Activated T-cell treated with anti-CD3 and anti-CD28 coated beads, Interleukin-2, amount 50 U/mL, for 72 hours (primary cell): Measurements from ENCODE around the gene PLEKHA6. TPM values are rescaled to one million over a fixed set of nuclear protein-coding genes. Genes with fewer than 3 reads are reported as not detected.

Experiments
- ATAC-seq, 2 donors: fragments of 150-1000 bp; cut with Tn5 transposase; replicated peaks in 1 of 2; 2 replicates each; pipeline ENCODE4 v1.10.0; 2021; ENCODE audit warnings: moderate library complexity in 2 of 2, mild to moderate bottlenecking in 1 of 2
- DNase-seq, 2 donors: peaks; one replicate each; pipeline ENCODE4 v3.0.0; 2021 to 2022; ENCODE audit warnings: mixed read lengths in 1 of 2
- H3K27ac Mint-ChIP-seq: one replicate; pipeline ENCODE4 v1.8.0; 2022; ENCODE audit warnings: mild to moderate bottlenecking, moderate library complexity, mixed read lengths
- H3K27me3 Mint-ChIP-seq: one replicate; pipeline ENCODE4 v1.8.0; 2022; ENCODE audit warnings: low read depth, mixed read lengths
- H3K36me3 Mint-ChIP-seq, 2 donors: one replicate each; pipeline ENCODE4 v1.8.0; 2022; ENCODE audit warnings: mixed read lengths in 2 of 2, mild to moderate bottlenecking in 1 of 2; ENCODE audit not compliant: insufficient read depth in 2 of 2
- H3K4me1 Mint-ChIP-seq: one replicate; pipeline ENCODE4 v1.8.0; 2022; ENCODE audit warnings: low read depth, mixed read lengths
- H3K4me3 Mint-ChIP-seq, 2 donors: one replicate each; pipeline ENCODE4 v1.8.0; 2022; ENCODE audit warnings: mild to moderate bottlenecking in 2 of 2, mixed read lengths in 2 of 2, moderate library complexity in 2 of 2
- H3K9me3 Mint-ChIP-seq, 2 donors: one replicate each; pipeline ENCODE4 v1.8.0; 2022; ENCODE audit warnings: mixed read lengths in 2 of 2
- total RNA-seq, 2 donors: library from RNA; stranded (reverse); gene quantifications; one replicate each; pipeline ENCODE4 v1.2.3, GENCODE V29; 2022

The PLEKHA6 gene
- total RNA-seq, 2 donors from 2014 or later = 0.31 to 3.4 TPM

DNA sequence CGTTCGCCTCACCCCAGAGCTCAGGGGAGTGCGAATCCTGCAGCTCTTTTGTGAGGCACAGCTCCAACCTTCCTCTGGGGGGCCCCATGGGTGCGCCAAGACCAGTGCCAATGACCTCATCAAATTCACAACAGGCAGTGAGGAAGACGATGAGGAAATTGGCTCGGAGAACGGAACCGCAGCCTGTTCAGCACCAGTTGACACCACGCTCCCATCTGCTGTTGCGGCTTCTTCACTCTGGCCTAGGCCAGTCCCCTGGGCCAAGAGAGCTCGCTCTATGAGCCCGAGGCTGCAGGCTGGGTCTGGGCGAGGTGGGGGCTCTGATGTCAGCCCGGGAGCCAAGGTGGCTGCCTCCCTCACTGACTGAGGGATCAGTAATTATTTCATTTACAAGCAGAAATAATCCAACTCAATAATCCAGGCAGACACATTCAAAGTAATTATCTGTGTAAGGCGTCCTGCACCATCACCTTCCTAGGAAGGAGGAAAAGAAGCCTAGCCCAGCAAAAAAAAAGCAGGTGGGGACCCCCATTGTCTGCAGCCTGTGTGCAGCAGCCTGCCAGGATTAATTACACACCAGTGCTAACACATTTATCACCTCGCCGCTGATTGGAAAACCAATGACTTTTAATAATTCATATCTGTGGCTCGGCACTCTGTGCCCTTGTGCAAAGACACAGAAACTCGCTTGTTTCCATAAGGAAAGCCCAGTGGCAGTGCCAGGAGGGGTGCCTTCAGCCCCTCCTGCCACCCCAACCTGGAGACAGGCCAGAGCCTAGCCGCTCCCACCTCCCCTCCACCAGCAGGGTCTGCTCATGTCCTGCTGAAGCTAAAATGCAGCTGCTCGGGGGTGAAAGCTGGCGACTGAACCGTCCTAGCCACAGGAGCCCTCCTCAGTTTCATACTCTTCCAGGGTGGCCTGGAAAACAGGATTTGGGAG is 1.9 kb downstream of the PLEKHA6 start:
- Mint-ChIP-seq H3K27me3 (peaks cover 16% of the 10 kb centered on the region), H3K4me1 (peaks cover 11% of the 10 kb centered on the region), H3K4me3 (no peak overlapping the region), H3K9me3 (no peaks in the 10 kb centered on the region), H3K36me3 (no peaks in the 10 kb centered on the region), H3K27ac (no peak overlapping the region)
- DNase-seq (no peak), ATAC-seq (no peak)

DNA sequence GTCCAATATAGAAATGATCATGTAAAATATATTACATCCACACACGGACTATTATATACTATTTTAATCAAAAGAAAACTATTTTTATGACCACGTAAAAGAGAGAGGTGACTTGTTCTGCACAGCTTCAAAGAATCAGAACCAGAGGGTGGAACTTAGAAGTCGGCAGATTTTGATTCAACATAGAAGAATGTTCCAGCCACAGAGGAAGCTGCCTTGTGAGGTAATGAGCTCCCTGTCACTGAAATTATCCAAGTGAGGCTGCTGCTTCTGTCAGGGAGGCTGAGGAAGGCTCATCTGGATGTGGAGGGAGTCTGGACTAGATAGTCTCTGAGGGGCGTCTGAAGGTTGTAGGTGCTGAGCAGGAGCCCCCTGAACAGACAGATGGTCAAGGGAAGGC is 2.7 kb downstream of the PLEKHA6 start:
- no peak overlapping the region for H3K4me3 Mint-ChIP-seq
- no peak for DNase-seq
- no peaks in the 10 kb centered on the region for H3K36me3 Mint-ChIP-seq
- ATAC-seq = no peak
- H3K9me3 Mint-ChIP-seq = no peaks in the 10 kb centered on the region
- peaks cover 8% of the 10 kb centered on the region for H3K27me3 Mint-ChIP-seq
- H3K4me1 Mint-ChIP-seq = peaks cover 5% of the 10 kb centered on the region
- no peak overlapping the region for H3K27ac Mint-ChIP-seq

- Mint-ChIP-seq H3K36me3 (no peaks in the 10 kb centered on the region), H3K27ac (no peak overlapping the region), H3K4me1 (peaks cover 5% of the 10 kb centered on the region), H3K9me3 (no peaks in the 10 kb centered on the region), H3K4me3 (no peak overlapping the region), H3K27me3 (peaks cover 8% of the 10 kb centered on the region)
- ATAC-seq (no peak), DNase-seq (no peak)
These were observed 3.8 kb downstream of the PLEKHA6 start for GRCh38 chr1:204355913-204356312.

- no peak for ATAC-seq
- Mint-ChIP-seq H3K4me3 (no peak overlapping the region), H3K27ac (no peak overlapping the region), H3K36me3 (no peaks in the 10 kb centered on the region), H3K27me3 (peaks cover 8% of the 10 kb centered on the region), H3K9me3 (no peaks in the 10 kb centered on the region), H3K4me1 (peaks cover under 1% of the 10 kb centered on the region)
- DNase-seq = no peak
These were observed 5.2 kb downstream of the PLEKHA6 start for GRCh38 chr1:204354579-204354978.

GRCh38 chr1:204353213-204353910 is 6.4 kb downstream of the PLEKHA6 start:
- Mint-ChIP-seq H3K4me1 (no peaks in the 10 kb centered on the region), H3K27me3 (no peaks in the 10 kb centered on the region), H3K4me3 (no peak overlapping the region), H3K36me3 (no peaks in the 10 kb centered on the region), H3K27ac (no peak overlapping the region), H3K9me3 (no peaks in the 10 kb centered on the region)
- ATAC-seq (no peak), DNase-seq (no peak)

- no peak overlapping the region for H3K4me3 Mint-ChIP-seq
- DNase-seq (no peak), ATAC-seq (peak in 1 of 2 donors; percentile 39)
- no peaks in the 10 kb centered on the region for H3K27me3 Mint-ChIP-seq
- H3K36me3 Mint-ChIP-seq = no peaks in the 10 kb centered on the region
- no peaks in the 10 kb centered on the region for H3K9me3 Mint-ChIP-seq
- H3K4me1 Mint-ChIP-seq = no peaks in the 10 kb centered on the region
- no peak overlapping the region for H3K27ac Mint-ChIP-seq
These were observed 8.7 kb downstream of the PLEKHA6 start for GRCh38 chr1:204350857-204351573.

- H3K9me3 Mint-ChIP-seq = no peaks in the 10 kb centered on the region
- no peak for ATAC-seq
These were observed 9.4 kb downstream of the PLEKHA6 start for GRCh38 chr1:204350312-204350711.

GRCh38 chr1:204349602-204350001 is 10.1 kb downstream of the PLEKHA6 start:
- Mint-ChIP-seq H3K36me3 (no peaks in the 10 kb centered on the region), H3K27me3 (peaks cover 6% of the 10 kb centered on the region), H3K4me3 (no peak overlapping the region), H3K27ac (no peak overlapping the region), H3K9me3 (no peaks in the 10 kb centered on the region), H3K4me1 (peaks cover 7% of the 10 kb centered on the region)
- no peak for ATAC-seq
- no peak for DNase-seq

More at GRCh38 chr1:204350312-204350711, 9.4 kb downstream of the PLEKHA6 start:
- no peak for DNase-seq
- peaks cover 6% of the 10 kb centered on the region for H3K4me1 Mint-ChIP-seq
- peaks cover 4% of the 10 kb centered on the region for H3K27me3 Mint-ChIP-seq
- no peak overlapping the region for H3K27ac Mint-ChIP-seq
- H3K4me3 Mint-ChIP-seq = no peak overlapping the region
- H3K36me3 Mint-ChIP-seq = no peaks in the 10 kb centered on the region

- Mint-ChIP-seq H3K27me3 (peaks cover 6% of the 10 kb centered on the region), H3K9me3 (no peaks in the 10 kb centered on the region), H3K4me1 (peaks cover 7% of the 10 kb centered on the region), H3K36me3 (no peaks in the 10 kb centered on the region), H3K4me3 (no peak overlapping the region), H3K27ac (no peak overlapping the region)
- DNase-seq = no peak
- ATAC-seq = no peak
These were observed 11.0 kb downstream of the PLEKHA6 start for GRCh38 chr1:204348722-204349121.

DNA sequence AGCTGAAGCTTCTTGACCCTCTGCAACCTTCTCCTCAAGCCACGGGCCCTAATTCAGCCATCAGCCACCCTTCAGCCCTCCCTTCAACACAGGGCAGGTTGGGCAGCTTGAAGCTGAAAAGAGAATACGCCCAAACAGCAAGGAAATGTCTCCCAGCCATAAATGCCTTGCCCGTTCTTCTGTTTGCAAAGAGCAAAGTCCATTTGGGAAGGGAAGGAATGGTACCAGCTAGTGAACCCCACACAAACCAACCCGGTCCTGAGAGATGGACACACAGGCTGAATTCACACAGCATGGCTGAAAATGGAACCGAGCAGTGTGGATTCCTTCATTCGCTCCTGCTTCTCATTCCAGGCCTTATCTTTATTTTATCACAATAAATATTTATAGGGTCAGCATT is 11.5 kb downstream of the PLEKHA6 start:
- no peak overlapping the region for H3K4me3 Mint-ChIP-seq
- H3K4me1 Mint-ChIP-seq = peaks cover 7% of the 10 kb centered on the region
- H3K27me3 Mint-ChIP-seq = peaks cover 11% of the 10 kb centered on the region
- DNase-seq = no peak
- H3K36me3 Mint-ChIP-seq = no peaks in the 10 kb centered on the region
- H3K27ac Mint-ChIP-seq = no peak overlapping the region
- no peaks in the 10 kb centered on the region for H3K9me3 Mint-ChIP-seq
- no peak for ATAC-seq

DNA sequence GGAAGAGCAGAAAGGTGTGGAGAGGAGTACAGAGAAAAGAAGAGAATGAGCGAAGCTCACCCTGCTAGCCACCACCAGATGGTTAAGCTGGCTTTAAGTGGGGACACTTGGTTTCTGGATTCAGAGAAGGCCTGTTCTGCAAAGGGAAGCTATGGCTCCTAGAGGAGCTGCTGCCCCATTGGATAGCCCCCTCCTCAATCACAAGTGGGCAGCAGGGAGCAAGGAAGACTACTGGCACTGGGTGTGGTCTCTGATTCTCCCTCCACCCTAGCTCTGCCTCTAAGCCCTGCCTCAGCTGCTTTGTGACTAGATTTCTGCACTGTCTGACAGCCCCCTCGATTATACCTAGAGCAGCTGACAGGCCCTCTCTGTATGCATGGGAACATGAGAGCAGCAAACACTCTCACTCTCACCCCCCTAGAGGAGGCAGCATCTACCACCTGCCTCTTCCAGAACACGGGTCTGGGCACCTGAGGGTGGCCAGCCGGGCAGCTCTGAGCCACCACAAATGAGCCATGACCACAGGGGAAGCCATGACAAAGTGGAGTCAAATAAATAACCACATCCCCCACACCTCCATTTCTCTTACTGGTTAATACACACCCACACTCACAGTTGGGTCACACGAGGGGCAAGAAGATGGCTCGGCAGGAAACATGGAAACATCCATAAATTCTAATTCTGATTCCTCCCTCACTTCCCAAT is 13.6 kb downstream of the PLEKHA6 start:
- ATAC-seq = no peak
- Mint-ChIP-seq H3K27me3 (peaks cover 12% of the 10 kb centered on the region), H3K27ac (no peak overlapping the region), H3K4me3 (no peak overlapping the region), H3K36me3 (no peaks in the 10 kb centered on the region), H3K4me1 (peaks cover 7% of the 10 kb centered on the region), H3K9me3 (no peaks in the 10 kb centered on the region)
- no peak for DNase-seq

DNA sequence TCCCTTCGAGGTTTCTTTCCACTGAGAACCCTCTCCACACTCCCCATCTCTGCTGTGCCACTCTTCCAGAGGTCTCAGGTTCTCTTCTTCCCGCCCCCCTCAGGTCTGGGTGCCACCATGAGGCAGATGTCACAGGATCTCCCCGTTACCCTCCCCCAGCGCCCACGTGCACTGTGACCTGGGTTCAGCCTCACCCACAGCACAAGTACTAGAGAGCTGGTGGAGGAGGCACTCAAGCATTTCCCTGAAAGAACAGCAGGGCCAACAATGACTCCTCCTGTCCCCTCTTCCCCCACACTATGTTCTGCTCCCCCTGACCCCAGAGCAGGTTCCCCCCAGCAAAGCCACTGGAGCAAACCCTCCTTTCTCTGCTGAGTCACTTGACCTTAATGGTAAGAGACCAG is 14.3 kb downstream of the PLEKHA6 start:
- Mint-ChIP-seq H3K36me3 (no peaks in the 10 kb centered on the region), H3K27ac (no peak overlapping the region), H3K9me3 (no peaks in the 10 kb centered on the region), H3K4me1 (peaks cover 7% of the 10 kb centered on the region), H3K4me3 (no peak overlapping the region), H3K27me3 (peaks cover 12% of the 10 kb centered on the region)
- DNase-seq = no peak
- ATAC-seq = peak in 1 of 2 donors; percentile 15
